SK-MEL-5 (cell line): ENCODE results near the gene BOLA2. TPM values are rescaled to one million over a fixed set of nuclear protein-coding genes. Genes with fewer than 3 reads are reported as not detected.
"Not testable (repeated sequence)": the region's sequence is repeated elsewhere in the genome, so short reads cannot be mapped to it uniquely, and the experiment has no call there.

Experiments
- DNase-seq: peaks from one replicate; pipeline ENCODE4 v3.0.0-alpha.2; 2016; ENCODE audit warnings: low read depth, low spot score
- in situ Hi-C: cut with HindIII; loops from 2 replicates; pipeline ENCODE4 v1.10.0; 2016; ENCODE audit warnings: low sequenced_read_pairs, high pct_unique_total_duplicates, low pct_unique_long_range_greater_than_20kb
- polyA plus RNA-seq, 2 experiments: library from polyadenylated mRNA; depleted of rRNA; stranded (reverse); fragments of >200 nt; gene quantifications; 2 replicates each; pipeline ENCODE4 v1.2.3, GENCODE V29; 2015
- total RNA-seq: library from RNA; depleted of rRNA; stranded (reverse); fragments of >200 nt; shearing (Covaris generic); gene quantifications from 2 replicates; pipeline ENCODE4 v1.2.3, GENCODE V29; 2014; rRNA removed

The BOLA2 gene
- 37.0 and 41.2 TPM in 2 replicates for total RNA-seq
- polyA plus RNA-seq (2015; cell fraction: cytosol; rRNA removed): 19.6 and 43.3 TPM in 2 replicates
- polyA plus RNA-seq (2015; cell fraction: nucleus; rRNA removed): 3.8 and 4.8 TPM in 2 replicates

DNA sequence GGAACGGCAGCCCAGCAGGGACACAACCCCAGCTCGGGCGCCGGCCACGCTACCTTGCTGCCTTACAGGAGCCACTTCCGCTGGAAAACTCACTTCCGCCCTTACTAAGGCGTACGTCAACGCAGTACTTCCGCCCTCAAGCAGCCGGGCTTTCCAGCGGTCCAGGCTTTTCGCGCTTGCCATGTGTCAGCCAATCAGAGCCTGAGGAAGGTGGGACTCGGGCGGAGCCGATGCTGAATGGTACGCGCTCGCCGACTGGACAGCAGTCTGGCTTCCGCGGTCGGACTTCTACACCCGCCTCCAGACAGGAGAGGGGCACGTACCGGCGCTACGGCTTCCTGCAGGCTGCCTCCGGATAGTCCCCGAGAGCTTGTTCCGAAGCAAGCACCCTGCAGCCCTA is at the start of gene BOLA2, which contains the start of gene SLX1B:
TSS of gene BOLA2 (minus strand) at position 83 of the 400 bp plus-strand sequence. CDS start 98 bp downstream, outside the sequence.
TSS of gene SLX1B (plus strand) at position 265 of the 400 bp plus-strand sequence.
- DNase-seq, in situ Hi-C loops: not testable (repeated sequence)

DNA sequence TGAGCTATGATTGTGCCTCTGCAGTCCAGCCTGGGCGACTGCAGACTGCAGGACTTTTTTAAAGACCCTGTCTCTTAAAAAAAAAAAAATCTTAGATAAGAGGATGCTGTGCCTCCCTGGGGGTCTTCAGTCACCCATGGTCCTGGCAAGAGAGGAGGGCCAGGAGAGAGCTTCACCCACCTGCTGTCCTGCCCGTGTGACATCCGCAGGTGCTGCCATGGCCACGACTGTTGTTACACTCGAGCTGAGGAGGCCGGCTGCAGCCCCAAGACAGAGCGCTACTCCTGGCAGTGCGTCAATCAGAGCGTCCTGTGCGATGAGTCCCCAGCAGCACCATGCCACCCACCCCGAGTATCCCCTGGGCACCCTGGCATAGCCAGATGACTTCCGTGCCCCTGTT is 28.1 kb upstream of the BOLA2 start:
- DNase-seq, in situ Hi-C loops: not testable (repeated sequence)

DNA sequence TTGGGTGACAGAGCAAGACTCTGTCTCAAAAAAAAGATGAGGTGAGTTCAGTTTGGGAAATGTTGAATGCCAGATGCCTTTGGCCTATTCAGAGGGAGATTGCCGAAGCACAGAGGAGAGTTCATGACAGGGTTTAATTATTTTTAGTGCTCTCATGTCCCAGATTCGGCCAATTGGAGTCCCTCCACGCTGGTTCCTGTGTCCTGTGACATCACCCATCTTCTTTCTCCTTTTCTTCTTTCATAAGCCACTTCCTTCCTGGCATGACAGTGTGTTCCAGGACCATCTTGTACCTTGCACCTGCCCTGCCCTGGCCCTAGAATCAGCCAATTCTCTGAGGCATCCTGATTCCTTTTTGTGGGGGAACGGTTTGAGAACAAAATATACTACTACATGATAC is 17.9 kb upstream of the BOLA2 start:
- DNase-seq, in situ Hi-C loops: not testable (repeated sequence)

DNA sequence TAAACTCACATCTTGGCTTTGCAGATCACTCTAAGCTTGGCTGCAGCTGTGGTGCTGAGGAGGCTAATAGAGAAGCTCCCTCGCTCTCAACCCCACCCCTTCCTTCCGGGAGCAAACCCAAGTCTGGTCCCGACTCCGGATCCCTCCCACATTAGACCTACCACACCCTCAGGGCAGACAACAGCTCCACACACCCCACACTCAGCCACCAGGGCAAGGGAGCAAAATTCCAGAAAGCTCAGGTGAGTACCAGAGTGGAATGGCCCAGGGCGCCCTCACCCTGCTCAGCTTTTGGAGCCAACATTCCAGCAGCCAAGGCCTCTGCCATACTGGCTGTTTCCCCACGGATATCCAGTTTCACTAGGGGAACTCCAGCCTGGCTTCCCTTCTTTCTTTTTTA is 15.5 kb upstream of the BOLA2 start:
- in situ Hi-C loops, DNase-seq: not testable (repeated sequence)

DNA sequence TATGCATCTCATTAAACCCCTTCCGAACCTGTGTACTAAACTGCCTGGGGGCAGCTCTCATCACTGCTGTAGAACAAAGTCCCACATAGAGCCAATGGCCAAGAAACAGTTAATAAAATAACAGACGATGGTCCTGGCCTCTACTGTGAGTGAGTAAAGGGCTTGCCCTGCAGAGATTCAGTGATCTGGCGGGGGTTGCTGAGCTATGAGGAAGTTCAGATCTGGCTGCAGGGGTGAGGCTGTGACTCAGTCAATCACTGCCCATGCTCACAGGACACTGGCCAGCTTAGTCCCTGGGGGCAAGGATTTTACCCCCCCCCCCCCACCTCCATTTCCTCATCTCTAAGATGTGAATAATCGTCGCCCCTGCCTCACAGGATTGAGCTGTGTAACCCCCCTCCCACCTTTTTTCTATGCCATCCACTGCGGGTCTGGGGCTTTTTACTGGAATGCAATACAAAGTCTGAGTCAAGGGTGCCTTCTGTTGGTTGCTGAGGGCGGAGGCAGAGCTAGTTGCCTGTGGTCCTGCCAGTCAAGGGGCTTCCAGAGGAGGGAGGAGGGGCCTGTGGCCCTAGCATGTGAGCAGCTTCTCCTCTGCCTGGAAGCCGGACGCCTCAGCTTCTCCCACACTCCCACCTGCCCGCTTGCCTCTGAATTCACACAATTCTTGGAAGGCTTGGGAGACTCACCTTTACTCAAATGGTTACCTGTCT is 13.7 kb upstream of the BOLA2 start:
- in situ Hi-C loops, DNase-seq: not testable (repeated sequence)

DNA sequence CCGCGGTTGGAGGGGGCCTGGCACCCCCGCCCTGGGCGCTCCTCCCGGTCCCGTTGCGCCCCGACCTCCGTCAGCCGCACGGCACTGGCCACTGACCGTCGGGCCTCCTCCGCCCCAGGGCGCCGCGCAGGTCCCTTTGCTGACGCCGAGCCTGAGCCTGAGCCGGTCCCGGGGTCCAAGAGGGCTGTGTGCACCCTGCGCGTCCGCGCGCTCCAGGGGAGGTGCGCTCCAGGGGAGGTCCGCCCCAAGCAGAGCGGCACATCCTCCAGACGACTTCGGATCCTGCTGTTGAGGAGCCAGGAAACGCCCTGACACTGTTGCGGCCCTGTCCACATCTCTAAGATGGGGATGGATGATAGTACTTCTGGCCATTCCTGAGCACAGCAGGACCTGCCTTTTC is 12.8 kb upstream of the BOLA2 start:
- in situ Hi-C loops, DNase-seq: not testable (repeated sequence)

DNA sequence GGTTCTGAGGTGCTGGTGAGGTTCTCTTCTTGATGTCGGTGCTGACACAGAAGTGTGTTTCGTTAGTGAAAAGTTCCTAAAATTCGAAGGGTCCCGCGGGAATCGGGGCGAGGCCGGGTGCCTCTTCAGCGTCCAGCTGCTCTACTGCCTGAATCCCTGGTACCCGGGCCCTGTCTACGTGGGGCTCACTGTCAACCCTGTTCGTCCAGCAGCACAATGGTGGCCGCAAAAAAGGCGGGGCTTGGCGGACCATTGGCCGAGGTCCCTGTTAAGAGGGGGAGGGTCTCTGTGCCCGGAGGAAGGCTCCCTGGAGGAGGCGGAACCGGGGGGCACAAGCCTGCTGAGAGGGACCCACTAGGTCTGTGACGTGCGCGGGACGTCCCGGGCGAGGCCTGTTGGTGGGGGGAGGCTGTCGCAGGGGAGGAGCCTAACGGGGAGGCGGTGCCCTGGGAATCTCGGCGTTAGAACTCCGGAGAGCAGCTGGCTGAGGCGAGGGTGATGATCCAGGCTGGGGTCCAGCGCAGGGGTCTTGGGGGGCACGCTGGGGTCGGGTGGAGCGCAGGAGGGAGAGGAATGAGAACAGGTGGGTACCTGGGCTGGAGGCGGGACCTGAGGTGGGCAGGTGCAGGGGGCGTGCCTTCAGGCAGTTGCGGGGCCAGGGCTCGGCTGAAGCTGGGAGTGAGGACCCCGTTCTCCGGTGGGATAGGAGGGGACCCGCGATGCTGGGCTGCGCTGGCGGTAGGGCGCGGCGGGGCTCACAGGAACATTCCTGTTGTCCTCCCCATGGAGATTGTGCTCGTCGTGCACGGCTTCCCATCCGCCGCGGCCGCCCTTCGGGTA is 12.1 kb upstream of the BOLA2 start:
- in situ Hi-C loops, DNase-seq: not testable (repeated sequence)

DNA sequence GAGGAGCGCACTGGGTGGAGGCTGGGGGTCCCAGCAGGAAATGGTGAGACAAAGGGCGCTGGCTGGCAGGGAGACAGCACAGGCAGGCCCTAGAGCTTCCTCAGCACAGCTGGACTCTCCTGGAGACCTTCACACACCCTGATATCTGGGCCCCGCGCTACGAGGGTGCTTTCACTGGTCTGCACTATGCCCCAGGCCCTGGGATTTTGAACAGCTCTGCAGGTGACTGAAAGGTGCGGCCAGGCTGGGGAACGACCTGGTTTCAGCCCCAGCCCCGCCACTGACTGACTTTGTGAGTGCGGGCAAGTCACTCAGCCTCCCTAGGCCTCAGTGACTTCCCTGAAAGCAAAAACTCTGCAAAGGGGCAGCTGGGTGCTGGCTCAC is 6.5 kb upstream of the BOLA2 start:
- DNase-seq, in situ Hi-C loops: not testable (repeated sequence)

DNA sequence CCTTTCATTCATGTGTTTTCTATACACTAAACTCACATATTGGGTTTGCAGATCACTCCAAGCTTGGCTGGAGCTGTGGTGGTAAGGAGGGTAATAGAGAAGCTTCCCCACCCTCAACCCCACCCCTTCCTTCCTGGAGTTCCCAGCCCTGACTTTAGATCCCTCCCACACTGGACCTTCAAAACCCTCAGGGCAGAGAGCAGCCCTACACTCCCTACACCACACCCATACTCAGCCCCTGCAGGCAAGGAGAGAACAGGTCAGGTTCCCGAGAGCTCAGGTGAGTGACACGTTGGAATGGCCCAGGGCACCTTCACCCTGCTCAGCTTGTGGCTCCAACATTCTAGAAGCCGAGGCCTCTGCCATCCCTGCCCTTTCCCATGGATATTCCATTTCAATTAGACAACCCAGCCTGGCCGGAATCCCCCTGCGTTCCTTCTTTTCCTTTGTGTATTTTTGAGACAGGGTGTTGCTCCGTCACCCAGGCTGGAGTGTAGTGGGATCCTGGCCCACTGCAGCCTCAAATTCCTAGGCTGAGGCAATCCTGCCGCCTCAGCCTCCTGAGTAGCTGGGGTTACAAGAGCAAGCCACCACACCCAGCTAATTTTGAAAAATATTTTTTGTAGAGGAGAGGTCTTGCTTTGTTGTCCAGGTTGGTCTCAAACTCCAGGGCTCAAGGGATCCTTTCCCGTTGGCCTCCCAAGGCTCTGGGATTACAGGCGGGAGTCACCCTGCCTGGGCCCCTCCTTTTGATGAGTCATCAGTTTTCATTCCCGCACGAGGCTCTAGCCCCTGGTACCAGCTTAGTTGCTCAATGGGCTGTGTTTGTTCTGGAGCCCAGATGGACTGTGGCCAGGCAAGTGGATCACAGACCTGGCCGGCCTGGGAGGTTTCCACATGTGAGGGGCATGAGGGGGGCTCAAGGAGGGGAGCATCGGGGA is 5.8 kb upstream of the BOLA2 start, which contains the start of gene SULT1A4:
TSS of gene SULT1A4 (plus strand) at position 208 of the 941 bp plus-strand sequence. CDS start 1,473 bp downstream, outside the sequence.
- DNase-seq, in situ Hi-C loops: not testable (repeated sequence)

DNA sequence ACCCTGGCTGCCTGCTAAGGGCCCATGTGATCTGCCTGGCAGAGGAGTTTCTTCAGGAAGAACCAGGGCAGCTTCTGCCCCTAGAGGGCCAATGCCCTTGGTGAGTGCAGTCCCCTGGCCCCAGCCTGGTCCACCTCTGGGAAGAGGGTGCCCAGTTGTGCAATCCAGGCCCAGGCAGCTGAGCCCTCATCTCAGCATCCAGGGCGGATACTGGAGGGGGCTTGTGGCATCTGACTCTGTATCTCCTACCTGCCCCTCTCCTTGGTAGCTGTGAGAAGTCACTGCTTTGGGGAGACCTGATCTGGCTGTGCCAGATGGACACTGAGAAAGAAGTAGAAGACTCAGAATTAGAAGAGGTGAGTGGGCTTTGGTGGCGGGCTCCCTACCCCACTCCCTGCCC is 3.5 kb upstream of the BOLA2 start:
- DNase-seq, in situ Hi-C loops: not testable (repeated sequence)

DNA sequence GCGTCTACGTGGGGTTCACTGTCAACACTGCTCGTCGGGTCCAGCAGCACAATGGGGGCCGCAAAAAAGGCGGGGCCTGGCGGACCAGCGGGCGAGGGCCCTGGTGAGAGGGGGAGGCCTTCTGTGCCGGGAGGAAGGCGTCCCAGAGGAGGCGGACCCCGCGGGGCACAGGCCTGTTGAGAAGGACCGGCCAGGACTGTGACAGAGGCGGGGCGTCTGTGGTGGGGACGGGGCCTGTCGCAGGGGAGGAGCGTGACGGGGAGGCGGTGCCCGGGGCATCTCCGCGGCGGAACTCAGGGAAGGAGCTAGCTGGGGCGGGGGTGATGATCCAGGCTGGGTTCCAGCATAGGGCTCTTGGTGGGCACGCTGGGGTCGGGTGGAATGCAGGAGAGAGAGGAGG is 677 bp upstream of the BOLA2 start:
- in situ Hi-C loops, DNase-seq: not testable (repeated sequence)

DNA sequence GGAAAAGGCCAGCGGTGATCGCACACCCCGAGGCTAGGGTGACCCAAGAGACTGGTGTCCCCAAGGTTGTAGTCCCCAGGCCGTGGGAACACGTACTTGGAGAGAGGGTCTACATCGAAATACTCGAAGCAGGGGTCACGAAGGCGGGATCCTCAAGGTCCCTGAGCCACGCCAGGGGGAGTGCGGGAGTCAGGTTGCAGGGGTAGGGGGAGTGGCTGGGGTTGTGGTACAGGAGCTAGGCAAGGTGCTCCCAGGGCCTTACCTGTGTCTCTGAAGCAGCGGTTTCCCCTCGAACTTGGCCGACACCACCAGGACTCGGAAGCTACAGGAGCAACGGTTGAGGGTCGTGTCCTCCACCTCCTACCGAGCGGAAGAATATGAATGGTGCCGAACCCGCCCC is 397 bp downstream of the BOLA2 start:
- DNase-seq, in situ Hi-C loops: not testable (repeated sequence)

DNA sequence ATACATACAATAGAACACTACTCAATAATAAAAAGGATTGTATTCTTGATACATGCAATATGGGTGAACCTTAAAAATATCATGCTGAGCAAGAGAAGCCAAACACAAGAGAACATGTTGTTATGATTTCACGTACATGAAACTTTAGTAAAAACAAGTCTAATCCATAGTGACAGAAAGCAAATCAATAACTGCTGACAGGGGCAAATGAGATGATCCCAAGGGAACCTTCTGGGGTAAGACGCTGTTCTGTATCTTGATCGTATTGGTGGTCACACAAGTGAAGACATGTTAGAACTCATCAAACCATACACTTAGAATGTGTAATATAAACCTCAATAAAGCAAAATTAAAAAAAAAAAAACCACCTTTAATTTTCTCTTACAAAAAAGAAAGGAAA is 28.8 kb downstream of the BOLA2 start:
- in situ Hi-C loops, DNase-seq: not testable (repeated sequence)

DNA sequence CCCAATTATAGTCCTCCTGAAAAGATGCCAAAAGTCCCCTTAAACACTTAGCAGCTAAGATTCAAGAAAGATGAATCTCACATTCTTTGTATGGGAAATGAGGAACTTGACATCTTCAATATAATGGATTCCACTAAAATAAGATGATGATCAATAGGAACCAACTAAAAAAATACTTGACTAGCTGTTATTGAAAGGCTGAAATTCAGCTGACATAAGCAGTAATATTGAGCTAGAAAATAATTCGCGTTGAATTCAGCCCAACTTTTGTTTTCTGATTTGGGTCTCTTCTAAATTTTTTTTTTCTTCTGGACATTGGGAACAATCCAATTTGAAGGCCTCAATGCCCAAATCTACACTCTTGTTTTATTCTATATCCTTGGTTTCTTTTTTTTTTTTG is 30.6 kb downstream of the BOLA2 start:
- in situ Hi-C loops: not testable (repeated sequence)

DNA sequence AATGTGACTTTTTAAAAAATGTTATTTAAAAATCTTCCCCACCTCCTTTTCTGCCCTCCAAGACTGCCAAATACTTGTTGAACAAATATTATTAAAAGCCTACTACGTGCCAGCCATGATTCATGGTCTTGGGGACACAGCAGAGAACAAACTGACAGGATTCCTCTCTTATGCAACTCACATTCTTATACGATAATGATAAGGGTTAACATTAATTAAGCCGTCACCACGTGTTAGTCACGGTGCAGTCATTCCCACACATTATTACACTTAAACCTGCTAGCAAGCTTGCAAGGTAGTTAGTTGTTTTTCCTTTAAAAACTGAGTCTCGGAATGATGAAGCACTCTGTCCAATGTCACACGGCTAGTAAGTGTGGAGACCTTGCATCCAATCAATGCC is 48.9 kb downstream of the BOLA2 start:
- DNase-seq, in situ Hi-C loops: not testable (repeated sequence)

More for the DNA sequence above, 30.6 kb downstream of the BOLA2 start:
- not testable (repeated sequence) for DNase-seq
